K562 (cell line): Measurements from ENCODE around the gene POU2F1. TPM values are rescaled to one million over a fixed set of nuclear protein-coding genes. Genes with fewer than 3 reads are reported as not detected.
A peak's percentile ranks its signal among the peaks of the same experiment; 100 is the strongest.

Source experiments
- ATAC-seq: fragments of 200-7000 bp; cut with Tn5 transposase; 3 replicates; pipeline ENCODE4 v1.9.1; 2020; ENCODE audit warnings: moderate library complexity
- BruUV-seq: library from RNA; stranded (reverse); fragments of 400-500 nt; replicated peaks from 2 replicates; lab custom pipeline; 2021; lab: Mats Ljungman, UMichigan
- CTCF ChIA-PET: fragments of 300-600 bp; formaldehyde crosslinking; extraction: SDS; loops from one replicate; lab custom pipeline; 2021; ENCODE audit warnings: low intra/inter-chr PET ratio; lab: Yijun Ruan, JAX
- POLR2A ChIA-PET: fragments of 300-600, 350-650 bp; sonication (Branson Sonifier 250); formaldehyde crosslinking; extraction: SDS; loops from one replicate; lab custom pipeline; 2021; ENCODE audit warnings: antibody characterized with exemption, inconsistent platforms; lab: Yijun Ruan, JAX
- DNase-seq, 4 experiments: peaks; one replicate each; pipeline versions ENCODE4 v3.0.0 to v3.0.0-alpha.2; 2011 to 2018; ENCODE audit warnings: low spot score in 3 of 4, mixed read lengths in 3 of 4; ENCODE audit errors: extremely low read depth in 1 of 4
- FAIRE-seq: peaks from 2 replicates; lab custom pipeline; 2011; peaks lifted over from hg19 to GRCh38; lab: Jason Lieb, UNC
- H2AFZ ChIP-seq: 2 replicates; pipeline ENCODE4 v1.6.0; 2011; ENCODE audit warnings: low read depth, low read length, control low read depth, inconsistent platforms
- H3K27ac ChIP-seq: fragments of 200-600 bp; 3 replicates; pipeline ENCODE4 v1.8.0; 2011; ENCODE audit warnings: low read depth, mild to moderate bottlenecking, control low read depth, inconsistent platforms, low read length, moderate library complexity, mixed read lengths; ENCODE audit errors: extremely low read depth
- H3K27me3 ChIP-seq, 2 experiments: fragments of 300-600 bp in 1 of 2; 2 replicates in 1 of 2; 3 replicates in 1 of 2; pipeline versions ENCODE4 v1.6.0 to v1.8.0; 2011; ENCODE audit warnings: inconsistent platforms in 2 of 2, low read length in 2 of 2, mild to moderate bottlenecking in 1 of 2, mixed read lengths in 1 of 2, moderate library complexity in 1 of 2; ENCODE audit not compliant: control insufficient read depth in 2 of 2, insufficient read depth in 2 of 2
- H3K36me3 ChIP-seq: fragments of 300-600 bp; 3 replicates; pipeline ENCODE4 v1.8.0; 2011; ENCODE audit warnings: mild to moderate bottlenecking, low read length, inconsistent platforms; ENCODE audit not compliant: control insufficient read depth, insufficient read depth
- H3K4me1 ChIP-seq, 2 experiments: fragments of 200-600 bp in 1 of 2; replicated peaks in 1 of 2; 2 replicates in 1 of 2; 3 replicates in 1 of 2; pipeline versions ENCODE4 v1.5.1 to v1.8.0; 2011; ENCODE audit warnings: inconsistent platforms in 2 of 2, low read length in 2 of 2, mild to moderate bottlenecking in 1 of 2, mixed read lengths in 1 of 2, moderate library complexity in 1 of 2; ENCODE audit not compliant: control insufficient read depth in 2 of 2, insufficient read depth in 2 of 2
- H3K4me2 ChIP-seq: 2 replicates; pipeline ENCODE4 v1.6.1; 2011; ENCODE audit warnings: low read length, control low read depth, inconsistent platforms, mixed read lengths; ENCODE audit not compliant: insufficient read depth
- H3K4me3 ChIP-seq: fragments of 200-600 bp; sonication (generic), shearing (Covaris generic); 2 replicates; pipeline ENCODE4 v1.5.1; 2016; ENCODE audit warnings: control low read depth, inconsistent platforms
- H3K79me2 ChIP-seq: fragments of 200-600 bp; 3 replicates; pipeline ENCODE4 v1.8.0; 2011; ENCODE audit warnings: low read length, inconsistent platforms; ENCODE audit not compliant: control insufficient read depth, insufficient read depth
- H3K9ac ChIP-seq, 2 experiments: 2 replicates each; pipeline versions ENCODE4 v1.6.0 to v1.6.1; 2011; ENCODE audit warnings: low read depth in 2 of 2, low read length in 2 of 2, control low read depth in 1 of 2, inconsistent platforms in 1 of 2, mild to moderate bottlenecking in 1 of 2, mixed read lengths in 1 of 2; ENCODE audit not compliant: insufficient read depth in 1 of 2
- H3K9me1 ChIP-seq: one replicate; pipeline ENCODE4 v1.6.0; 2011; ENCODE audit warnings: inconsistent platforms, mild to moderate bottlenecking, low read length, moderate library complexity; ENCODE audit not compliant: control insufficient read depth, insufficient read depth
- H3K9me3 ChIP-seq: replicated peaks from 2 replicates; pipeline ENCODE4 v1.5.1; 2011; ENCODE audit warnings: low read depth, low read length, inconsistent platforms; ENCODE audit not compliant: control insufficient read depth, insufficient read depth
- H4K20me1 ChIP-seq: replicated peaks from 2 replicates; pipeline ENCODE4 v1.6.1; 2011; ENCODE audit warnings: low read length, inconsistent platforms, mixed read lengths; ENCODE audit not compliant: control insufficient read depth, insufficient read depth
- NR2C1 ChIP-seq, 2 experiments: fragments of 450-650 bp; IDR thresholded peaks; 2 replicates each; pipeline ENCODE4 v1.6.1; 2017; ENCODE audit warnings: mild to moderate bottlenecking in 2 of 2, antibody characterized with exemption in 1 of 2, inconsistent platforms in 1 of 2, missing compliant biosample characterization in 1 of 2, missing genetic modification characterization in 1 of 2
- NR2C2 ChIP-seq, 2 experiments: fragments of 200-800 bp in 1 of 2; sonication (Bioruptor generic) in 1 of 2; sonication (generic) in 1 of 2; formaldehyde crosslinking in 1 of 2; IDR thresholded peaks; 2 replicates each; pipeline versions ENCODE4 v1.6.1 to v1.8.0; 2016 to 2022; ENCODE audit warnings: mild to moderate bottlenecking in 1 of 2, missing compliant biosample characterization in 1 of 2, missing genetic modification characterization in 1 of 2, missing genetic modification reagents in 1 of 2
- ZNF384 ChIP-seq: IDR thresholded peaks from 2 replicates; pipeline ENCODE4 v1.6.1; 2012; ENCODE audit warnings: low read depth, low read length, improper control_type of control experiment
- WGBS: fragments of 100-300 bp; shearing (Covaris generic); methylation state at CpG from one replicate; pipeline ENCODE4 v1.1.6; 2016; ENCODE audit warnings: low coverage, mixed read lengths; ENCODE audit not compliant: insufficient coverage; ENCODE audit errors: missing lambda C conversion rate; 5-methylcytosine and 5-hydroxymethylcytosine counted together
- in situ Hi-C: fragments of 300-500 bp; cut with MboI; formaldehyde crosslinking; loops from 4 replicates; pipeline ENCODE4 v1.15.0; 2018; ENCODE audit warnings: inconsistent platforms, mixed read lengths
- intact Hi-C: fragments of 100-400 bp; cut with micrococcal nuclease; formaldehyde crosslinking; loops from 2 replicates; pipeline ENCODE4 v1.14.2; 2022
- polyA plus RNA-seq, 8 experiments: library from polyadenylated mRNA; depleted of rRNA in 4 of 8; stranded (reverse) in 5 of 8; unstranded in 3 of 8; fragments of >200 nt; fragmentation: Nextera tagmentation in 2 of 8; fragmentation: Illumina TruSeq in 1 of 8; extraction: Ambion mirVana in 2 of 8; extraction: Trizol in 1 of 8; gene quantifications; 2 replicates each; pipeline versions ENCODE4 v1.2.1 to v1.2.3, GENCODE V29; 2011 to 2014; ENCODE audit warnings: inconsistent platforms in 1 of 8, missing spikeins in 1 of 8
- total RNA-seq, 7 experiments: library from RNA; depleted of rRNA in 6 of 7; stranded (reverse); fragments of >200 nt in 6 of 7; fragmentation: Illumina TruSeq in 2 of 7; extraction: Trizol in 2 of 7; gene quantifications; 2 replicates each; pipeline versions ENCODE4 v1.2.1 to v1.2.3, GENCODE V29; 2011 to 2021; ENCODE audit warnings: low replicate concordance in 1 of 7
- TF ChIP-seq, protein P1 (sequence below): IDR thresholded peaks from 2 replicates; pipeline ENCODE4 v1.6.1; 2011; ENCODE audit not compliant: insufficient read length; ENCODE audit errors: extremely low read depth
- TF ChIP-seq, protein P2 (sequence below), 3 experiments: IDR thresholded peaks in 2 of 3; conservative IDR thresholded peaks in 1 of 3; 2 replicates each; pipeline ENCODE4 v1.5.1; 2011 to 2012; ENCODE audit warnings: low read length in 3 of 3, mild to moderate bottlenecking in 3 of 3, control low read depth in 2 of 3, improper control_type of control experiment in 1 of 3, inconsistent platforms in 1 of 3, low read depth in 1 of 3, mixed read lengths in 1 of 3, moderate library complexity in 1 of 3; ENCODE audit not compliant: insufficient read depth in 2 of 3

The POU2F1 gene
- total and polyA plus RNA-seq, 9 of the 15 experiments (the other 6 are each of a cell fraction or from before 2014, with no cell fraction given), result 2.6 to 22.3 (median 8.8) TPM

DNA sequence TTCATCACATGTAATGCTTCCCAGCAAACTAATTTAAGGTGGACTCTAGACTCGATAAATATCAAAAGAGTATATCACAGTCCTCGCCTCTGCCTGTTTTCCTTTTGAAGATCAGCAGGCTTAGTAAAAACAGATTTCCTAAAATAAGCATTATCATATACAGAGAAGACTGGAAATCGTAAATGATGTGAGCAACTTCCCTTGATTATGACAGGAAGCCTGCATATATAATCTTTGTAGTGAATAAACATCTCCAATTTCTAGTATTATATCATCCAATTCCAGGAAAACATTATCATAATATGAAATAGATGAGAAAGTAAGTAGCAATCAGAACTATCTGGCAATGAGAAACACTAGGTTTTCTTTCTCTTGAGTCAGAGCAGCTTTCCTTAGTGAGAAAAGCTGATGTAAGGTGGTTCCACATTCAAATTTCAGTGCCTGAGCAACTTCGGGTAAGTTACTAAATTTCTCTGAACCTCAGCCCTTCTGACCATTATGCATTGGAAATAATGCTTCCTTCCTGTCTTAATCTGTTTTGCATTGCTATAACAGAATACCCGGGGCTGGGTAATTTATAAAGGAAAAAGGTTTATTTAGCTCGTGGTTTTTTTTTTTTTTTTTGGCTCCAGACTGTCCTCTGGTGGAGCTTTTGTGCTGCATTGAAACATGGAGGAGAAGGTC, 12.6 kb upstream of the POU2F1 start:
- no peak for FAIRE-seq
- Histone ChIP-seq H3K9me1 (no peaks in the 10 kb centered on the region), H3K9me3 (0 out of 2 replicates have a peak, but pooled peaks cover 2% of the 10 kb centered on the region), H3K27me3 (no peaks in the 10 kb centered on the region), H3K36me3 (no peaks in the 10 kb centered on the region), H3K79me2 (no peaks in the 10 kb centered on the region), H3K4me3 (no peak overlapping the region), H3K4me2 (no peak overlapping the region), H3K4me1 (peaks cover 0 to 2% of the 10 kb centered on the region in 2 experiments; a peak in 1 of 5 replicates), H2AFZ (no peak overlapping the region; the same call in 1 of the 2 replicates), H3K9ac (no peak overlapping the region), H3K27ac (no peak overlapping the region), H4K20me1 (no peaks in the 10 kb centered on the region)
- in situ Hi-C loops, result no loop called here
- CTCF ChIA-PET, result interaction anchor here (0.6 kb wide), 1 partner anchor 155 kb away, joined by 3 read pairs; no protein-coding TSS in a partner anchor
- intact Hi-C loops, result no loop called here
- BruUV-seq, result no TSS peak
- DNase-seq, result no peak
- POLR2A ChIA-PET, result interaction anchor here (1.0 kb wide), 1 partner anchor 12 kb away, joined by 3 read pairs; no protein-coding TSS in a partner anchor
- TF ChIP-seq NR2C2 (CRISPR knock-in tag; IDR thresholded peaks at IDR 0.05), result no peak
- peak; percentile 45; the same call in 1 of the 2 replicates for TF ChIP-seq NR2C2 (tag; IDR thresholded peaks at IDR 0.05)
- TF ChIP-seq, protein P1, sequence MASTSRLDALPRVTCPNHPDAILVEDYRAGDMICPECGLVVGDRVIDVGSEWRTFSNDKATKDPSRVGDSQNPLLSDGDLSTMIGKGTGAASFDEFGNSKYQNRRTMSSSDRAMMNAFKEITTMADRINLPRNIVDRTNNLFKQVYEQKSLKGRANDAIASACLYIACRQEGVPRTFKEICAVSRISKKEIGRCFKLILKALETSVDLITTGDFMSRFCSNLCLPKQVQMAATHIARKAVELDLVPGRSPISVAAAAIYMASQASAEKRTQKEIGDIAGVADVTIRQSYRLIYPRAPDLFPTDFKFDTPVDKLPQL, result no peak
- TF ChIP-seq, protein P2, sequence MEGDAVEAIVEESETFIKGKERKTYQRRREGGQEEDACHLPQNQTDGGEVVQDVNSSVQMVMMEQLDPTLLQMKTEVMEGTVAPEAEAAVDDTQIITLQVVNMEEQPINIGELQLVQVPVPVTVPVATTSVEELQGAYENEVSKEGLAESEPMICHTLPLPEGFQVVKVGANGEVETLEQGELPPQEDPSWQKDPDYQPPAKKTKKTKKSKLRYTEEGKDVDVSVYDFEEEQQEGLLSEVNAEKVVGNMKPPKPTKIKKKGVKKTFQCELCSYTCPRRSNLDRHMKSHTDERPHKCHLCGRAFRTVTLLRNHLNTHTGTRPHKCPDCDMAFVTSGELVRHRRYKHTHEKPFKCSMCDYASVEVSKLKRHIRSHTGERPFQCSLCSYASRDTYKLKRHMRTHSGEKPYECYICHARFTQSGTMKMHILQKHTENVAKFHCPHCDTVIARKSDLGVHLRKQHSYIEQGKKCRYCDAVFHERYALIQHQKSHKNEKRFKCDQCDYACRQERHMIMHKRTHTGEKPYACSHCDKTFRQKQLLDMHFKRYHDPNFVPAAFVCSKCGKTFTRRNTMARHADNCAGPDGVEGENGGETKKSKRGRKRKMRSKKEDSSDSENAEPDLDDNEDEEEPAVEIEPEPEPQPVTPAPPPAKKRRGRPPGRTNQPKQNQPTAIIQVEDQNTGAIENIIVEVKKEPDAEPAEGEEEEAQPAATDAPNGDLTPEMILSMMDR (IDR thresholded peaks at IDR 0.05 in 2 of 3, conservative IDR thresholded peaks at IDR 0.05 in 1 of 3; ENCODE audit: insufficient read depth in 2 of 3, low read depth in 1 of 3, low read length in 3 of 3), result peak in 2 of 3 experiments; percentile 31 to 32; a peak in 1 of 6 replicates
- TF ChIP-seq NR2C1 (IDR thresholded peaks at IDR 0.05), result peak; percentile 26; the same call in 1 of the 2 replicates
- no peak; the same call in 1 of the 2 replicates for TF ChIP-seq NR2C1 (tag; IDR thresholded peaks at IDR 0.05)
- peak; percentile 85 for TF ChIP-seq ZNF384
- peak; percentile 65 for ATAC-seq
- 19% methylated on average over 6 of the region's 6 CpGs for WGBS
